ENCODE measurements around the gene HIBADH.

- no peak for TF ChIP-seq CTCF (conservative IDR thresholded peaks at IDR 0.05)
- TF ChIP-seq ZFX (IDR thresholded peaks at IDR 0.05): no peak
These were observed 135.4 kb downstream of the HIBADH start for GRCh38 chr7:27527348-27527714.

Data from C4-2B (cell line).